Measurements from ENCODE around the gene LMOD2.

- TF ChIP-seq, protein P1, sequence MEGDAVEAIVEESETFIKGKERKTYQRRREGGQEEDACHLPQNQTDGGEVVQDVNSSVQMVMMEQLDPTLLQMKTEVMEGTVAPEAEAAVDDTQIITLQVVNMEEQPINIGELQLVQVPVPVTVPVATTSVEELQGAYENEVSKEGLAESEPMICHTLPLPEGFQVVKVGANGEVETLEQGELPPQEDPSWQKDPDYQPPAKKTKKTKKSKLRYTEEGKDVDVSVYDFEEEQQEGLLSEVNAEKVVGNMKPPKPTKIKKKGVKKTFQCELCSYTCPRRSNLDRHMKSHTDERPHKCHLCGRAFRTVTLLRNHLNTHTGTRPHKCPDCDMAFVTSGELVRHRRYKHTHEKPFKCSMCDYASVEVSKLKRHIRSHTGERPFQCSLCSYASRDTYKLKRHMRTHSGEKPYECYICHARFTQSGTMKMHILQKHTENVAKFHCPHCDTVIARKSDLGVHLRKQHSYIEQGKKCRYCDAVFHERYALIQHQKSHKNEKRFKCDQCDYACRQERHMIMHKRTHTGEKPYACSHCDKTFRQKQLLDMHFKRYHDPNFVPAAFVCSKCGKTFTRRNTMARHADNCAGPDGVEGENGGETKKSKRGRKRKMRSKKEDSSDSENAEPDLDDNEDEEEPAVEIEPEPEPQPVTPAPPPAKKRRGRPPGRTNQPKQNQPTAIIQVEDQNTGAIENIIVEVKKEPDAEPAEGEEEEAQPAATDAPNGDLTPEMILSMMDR (IDR thresholded peaks at IDR 0.05): no peak
- TF ChIP-seq POLR2AphosphoS5 (IDR thresholded peaks at IDR 0.05; ENCODE audit: low read depth, low read length): no peak
- TF ChIP-seq REST (IDR thresholded peaks at IDR 0.05; ENCODE audit: insufficient read depth in 1 of 2, low read depth in 2 of 2, low read length in 1 of 2): no peak
- no peak for TF ChIP-seq TCF7L2 (IDR thresholded peaks at IDR 0.05; ENCODE audit: low read depth, low read length)
- TF ChIP-seq SIN3A (IDR thresholded peaks at IDR 0.05; ENCODE audit: borderline replicate concordance, insufficient read depth, low read depth, low read length): no peak
Measured at GRCh38 chr7:123690550-123690949, 34.9 kb downstream of the LMOD2 start.

Measured in Panc1 (cell line).